ENCODE results near the gene ARHGAP44. TPM values are rescaled to one million over a fixed set of nuclear protein-coding genes. Genes with fewer than 3 reads are reported as not detected.

Gene ARHGAP44
- total RNA-seq, 1 experiment from 2014 or later = 0.40 TPM

GRCh38 chr17:12826431-12826830, 37.1 kb downstream of the ARHGAP44 start:
- TF ChIP-seq EZH2 (IDR thresholded peaks at IDR 0.05; ENCODE audit: low read length, unreplicated experiment) = no peak
- TF ChIP-seq, protein P1, sequence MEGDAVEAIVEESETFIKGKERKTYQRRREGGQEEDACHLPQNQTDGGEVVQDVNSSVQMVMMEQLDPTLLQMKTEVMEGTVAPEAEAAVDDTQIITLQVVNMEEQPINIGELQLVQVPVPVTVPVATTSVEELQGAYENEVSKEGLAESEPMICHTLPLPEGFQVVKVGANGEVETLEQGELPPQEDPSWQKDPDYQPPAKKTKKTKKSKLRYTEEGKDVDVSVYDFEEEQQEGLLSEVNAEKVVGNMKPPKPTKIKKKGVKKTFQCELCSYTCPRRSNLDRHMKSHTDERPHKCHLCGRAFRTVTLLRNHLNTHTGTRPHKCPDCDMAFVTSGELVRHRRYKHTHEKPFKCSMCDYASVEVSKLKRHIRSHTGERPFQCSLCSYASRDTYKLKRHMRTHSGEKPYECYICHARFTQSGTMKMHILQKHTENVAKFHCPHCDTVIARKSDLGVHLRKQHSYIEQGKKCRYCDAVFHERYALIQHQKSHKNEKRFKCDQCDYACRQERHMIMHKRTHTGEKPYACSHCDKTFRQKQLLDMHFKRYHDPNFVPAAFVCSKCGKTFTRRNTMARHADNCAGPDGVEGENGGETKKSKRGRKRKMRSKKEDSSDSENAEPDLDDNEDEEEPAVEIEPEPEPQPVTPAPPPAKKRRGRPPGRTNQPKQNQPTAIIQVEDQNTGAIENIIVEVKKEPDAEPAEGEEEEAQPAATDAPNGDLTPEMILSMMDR (conservative IDR thresholded peaks at IDR 0.05; ENCODE audit: low read depth, low read length) = no peak
- no peak for TF ChIP-seq EZH2phosphoT487 (IDR thresholded peaks at IDR 0.05; ENCODE audit: borderline replicate concordance, low read length)
- H3K27me3 ChIP-seq (ENCODE audit: low read length) = no peaks in the 10 kb centered on the region
- H3K9ac ChIP-seq (ENCODE audit: low read length) = no peak overlapping the region
- no peaks in the 10 kb centered on the region for H3K36me3 ChIP-seq (ENCODE audit: low read depth, low read length)
- H3K4me3 ChIP-seq (ENCODE audit: low read length) = no peak overlapping the region
- no peaks in the 10 kb centered on the region for H4K20me1 ChIP-seq (ENCODE audit: low read length)
- no peaks in the 10 kb centered on the region for H3F3A ChIP-seq (ENCODE audit: low read length, unreplicated experiment)
- no peaks in the 10 kb centered on the region for H3K9me2 ChIP-seq (replicated peaks; ENCODE audit: low read length)
- ChIA-PET CTCF (no interaction called here), POLR2A (ENCODE audit: unreplicated experiment) (no interaction called here)
- H3K9me3 ChIP-seq (ENCODE audit: low read length) = peaks cover 24% of the 10 kb centered on the region
- no TSS peak for BruUV-seq (replicated peaks)
- H3K79me2 ChIP-seq (ENCODE audit: low read length) = no peaks in the 10 kb centered on the region
- no peak overlapping the region for H3K4me2 ChIP-seq (ENCODE audit: low read length)
- intact Hi-C loops (cut with micrococcal nuclease) = no loop called here
- H3K4me1 ChIP-seq (ENCODE audit: insufficient read depth, low read length) = no peaks in the 10 kb centered on the region
- ATAC-seq = no peak
- no peak overlapping the region for H3K27ac ChIP-seq (ENCODE audit: low read length)
- no peak for DNase-seq
- no peak overlapping the region for H2AFZ ChIP-seq (ENCODE audit: low read length)

- TF ChIP-seq EZH2 (IDR thresholded peaks at IDR 0.05; ENCODE audit: low read length, unreplicated experiment) (no peak), EZH2phosphoT487 (IDR thresholded peaks at IDR 0.05; ENCODE audit: borderline replicate concordance, low read length) (no peak)
- TF ChIP-seq, protein P1 (conservative IDR thresholded peaks at IDR 0.05; ENCODE audit: low read depth, low read length) = no peak
- DNase-seq (no peak), ATAC-seq (no peak)
- Histone ChIP-seq H3K4me2 (ENCODE audit: low read length) (no peak overlapping the region), H3K36me3 (ENCODE audit: low read depth, low read length) (no peaks in the 10 kb centered on the region), H3K9ac (ENCODE audit: low read length) (no peak overlapping the region), H3K4me3 (ENCODE audit: low read length) (no peak overlapping the region), H3K27ac (ENCODE audit: low read length) (no peak overlapping the region), H3K4me1 (ENCODE audit: insufficient read depth, low read length) (no peaks in the 10 kb centered on the region), H3K79me2 (ENCODE audit: low read length) (no peaks in the 10 kb centered on the region), H3K9me2 (replicated peaks; ENCODE audit: low read length) (no peaks in the 10 kb centered on the region), H4K20me1 (ENCODE audit: low read length) (no peaks in the 10 kb centered on the region), H3K9me3 (ENCODE audit: low read length) (peaks cover 62% of the 10 kb centered on the region), H3K27me3 (ENCODE audit: low read length) (no peaks in the 10 kb centered on the region), H2AFZ (ENCODE audit: low read length) (no peak overlapping the region), H3F3A (ENCODE audit: low read length, unreplicated experiment) (no peaks in the 10 kb centered on the region)
- BruUV-seq (replicated peaks) = no TSS peak
- POLR2A ChIA-PET (ENCODE audit: unreplicated experiment) = no interaction called here
- intact Hi-C loops (cut with micrococcal nuclease) = no loop called here
- CTCF ChIA-PET = no interaction called here
Measured at GRCh38 chr17:12830777-12831247, 41.5 kb downstream of the ARHGAP44 start.

GRCh38 chr17:12831839-12832238, 42.5 kb downstream of the ARHGAP44 start:
- no peaks in the 10 kb centered on the region for H3K27me3 ChIP-seq (ENCODE audit: low read length)
- intact Hi-C loops (cut with micrococcal nuclease) = no loop called here
- no peaks in the 10 kb centered on the region for H4K20me1 ChIP-seq (ENCODE audit: low read length)
- no peaks in the 10 kb centered on the region for H3K79me2 ChIP-seq (ENCODE audit: low read length)
- no TSS peak for BruUV-seq (replicated peaks)
- H3K4me3 ChIP-seq (ENCODE audit: low read length) = no peak overlapping the region
- no peak overlapping the region for H3K9ac ChIP-seq (ENCODE audit: low read length)
- ATAC-seq (no peak), DNase-seq (no peak)
- H3F3A ChIP-seq (ENCODE audit: low read length, unreplicated experiment) = no peaks in the 10 kb centered on the region
- no peak overlapping the region for H3K27ac ChIP-seq (ENCODE audit: low read length)
- H3K9me3 ChIP-seq (ENCODE audit: low read length) = peaks cover 61% of the 10 kb centered on the region
- TF ChIP-seq, protein P1 (conservative IDR thresholded peaks at IDR 0.05; ENCODE audit: low read depth, low read length) = no peak
- no peak for TF ChIP-seq EZH2 (IDR thresholded peaks at IDR 0.05; ENCODE audit: low read length, unreplicated experiment)
- TF ChIP-seq EZH2phosphoT487 (IDR thresholded peaks at IDR 0.05; ENCODE audit: borderline replicate concordance, low read length) = no peak
- CTCF ChIA-PET = no interaction called here
- no peak overlapping the region for H3K4me2 ChIP-seq (ENCODE audit: low read length)
- H3K4me1 ChIP-seq (ENCODE audit: insufficient read depth, low read length) = no peaks in the 10 kb centered on the region
- H3K36me3 ChIP-seq (ENCODE audit: low read depth, low read length) = no peaks in the 10 kb centered on the region
- no peaks in the 10 kb centered on the region for H3K9me2 ChIP-seq (replicated peaks; ENCODE audit: low read length)
- H2AFZ ChIP-seq (ENCODE audit: low read length) = no peak overlapping the region
- POLR2A ChIA-PET (ENCODE audit: unreplicated experiment) = no interaction called here
